OCI-LY7 (cell line): Measurements from ENCODE around the gene CLASP2.

Experiments used
- CTCF ChIP-seq: fragments of 200-600 bp; sonication (generic); conservative IDR thresholded peaks from 2 replicates; pipeline ENCODE4 v1.5.1; 2014; ENCODE audit warnings: mild to moderate bottlenecking, antibody characterized with exemption, low read length, moderate library complexity, mixed read lengths
- EZH2phosphoT487 ChIP-seq: fragments of 200-600 bp; sonication (generic); IDR thresholded peaks from 2 replicates; pipeline ENCODE4 v1.6.1; 2018; ENCODE audit warnings: low read depth, borderline replicate concordance, mild to moderate bottlenecking, mixed run types, antibody characterized with exemption, low read length, moderate library complexity, mixed read lengths

- TF ChIP-seq EZH2phosphoT487, result no peak
- TF ChIP-seq CTCF, result no peak
These were observed 36.4 kb downstream of the CLASP2 start for GRCh38 chr3:33681667-33682066.
